GM12878 (cell line): ENCODE results near the gene PCNX1.

Experiments used
- CHD2 ChIP-seq: IDR thresholded peaks from 2 replicates; pipeline ENCODE4 v1.6.1; 2011; ENCODE audit warnings: low read depth, low read length, improper control_type of control experiment, borderline replicate concordance
- CTCF ChIP-seq, 3 experiments: IDR thresholded peaks in 2 of 3; conservative IDR thresholded peaks in 1 of 3; 2 replicates each; pipeline ENCODE4 v1.5.1; 2011; ENCODE audit warnings: low read depth in 3 of 3, low read length in 3 of 3, mild to moderate bottlenecking in 3 of 3, control low read depth in 2 of 3, moderate library complexity in 2 of 3, inconsistent platforms in 1 of 3, mixed read lengths in 1 of 3; ENCODE audit not compliant: control insufficient read depth in 2 of 3, insufficient read depth in 1 of 3; ENCODE audit errors: extremely low read depth in 1 of 3
- EGR1 ChIP-seq, 2 experiments: IDR thresholded peaks; 1 replicate in 1 of 2; 2 replicates in 1 of 2; pipeline ENCODE4 v1.6.1; 2011 to 2012; ENCODE audit warnings: low read depth in 2 of 2, low read length in 2 of 2, borderline replicate concordance in 1 of 2, mild to moderate bottlenecking in 1 of 2, moderate library complexity in 1 of 2
- EZH2 ChIP-seq: IDR thresholded peaks from 2 replicates; pipeline ENCODE4 v1.6.1; 2012; ENCODE audit warnings: low read depth, mild to moderate bottlenecking, control low read depth, inconsistent platforms, low read length, borderline replicate concordance; ENCODE audit not compliant: control insufficient read depth
- POLR2A ChIP-seq: IDR thresholded peaks from 2 replicates; pipeline ENCODE4 v1.6.1; 2011; ENCODE audit warnings: low read depth, mild to moderate bottlenecking, low read length
- USF2 ChIP-seq: IDR thresholded peaks from 2 replicates; pipeline ENCODE4 v1.6.1; 2011; ENCODE audit warnings: low read depth, low read length, improper control_type of control experiment, borderline replicate concordance
- YY1 ChIP-seq: IDR thresholded peaks from 2 replicates; pipeline ENCODE4 v1.6.1; 2011; ENCODE audit warnings: low read depth, mild to moderate bottlenecking, low read length
- ZNF274 ChIP-seq: IDR thresholded peaks from one replicate; pipeline ENCODE4 v1.8.0; 2011; ENCODE audit not compliant: insufficient read length, insufficient read depth

DNA sequence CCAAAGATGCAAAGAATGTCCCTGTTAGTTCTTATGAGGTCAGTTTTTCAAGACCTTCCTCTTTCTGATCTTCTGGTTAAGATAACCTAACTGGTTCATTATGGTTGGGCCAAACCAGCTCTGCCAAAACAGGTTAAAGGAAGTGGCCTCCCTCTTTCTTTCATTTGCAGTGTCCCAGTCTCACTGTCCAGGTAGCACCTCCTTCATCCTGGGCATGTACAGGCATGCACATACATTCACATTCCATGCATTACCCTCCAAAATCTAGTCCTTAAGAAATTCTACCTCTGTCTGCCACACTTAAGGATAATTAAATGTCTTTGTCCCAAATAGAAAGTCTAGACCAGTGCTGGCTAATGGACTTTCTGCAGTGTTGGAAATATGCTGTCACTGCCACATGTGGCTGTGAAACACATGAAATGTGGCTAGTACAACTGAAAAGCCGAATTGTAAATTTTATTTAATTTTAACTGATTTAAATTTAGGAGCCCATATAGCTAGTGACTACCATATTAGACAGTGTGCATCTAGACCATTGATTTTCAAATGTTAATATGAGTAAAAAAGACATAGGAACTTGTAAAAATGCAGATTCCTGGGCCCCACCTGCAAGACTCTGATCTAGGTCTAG lies 169.3 kb downstream of the PCNX1 start:
- TF ChIP-seq POLR2A (no peak), EZH2 (no peak), CTCF (IDR thresholded peaks at IDR 0.05 in 2 of 3, conservative IDR thresholded peaks at IDR 0.05 in 1 of 3; ENCODE audit: control insufficient read depth in 2 of 3, extremely low read depth in 1 of 3, insufficient read depth in 1 of 3, low read depth in 3 of 3, low read length in 3 of 3) (no peak), YY1 (no peak), EGR1 (IDR thresholded peaks at IDR 0.05; ENCODE audit: borderline replicate concordance in 1 of 2, low read depth in 2 of 2, low read length in 2 of 2) (no peak), USF2 (no peak), CHD2 (no peak), ZNF274 (no peak)
